GM19438 (cell line): ENCODE results near the gene SEPHS2.
A peak's percentile ranks its signal among the peaks of the same experiment; 100 is the strongest.

ENCODE experiments used
- ATAC-seq: cut with Tn5 transposase; IDR thresholded peaks from one replicate; pipeline ENCODE4 v1.9.1; 2021; ENCODE audit warnings: low read depth; ENCODE audit not compliant: unreplicated experiment

The SEPHS2 gene

GRCh38 chr16:30430428-30430970, 15.2 kb downstream of the SEPHS2 start:
- ATAC-seq: no peak

- ATAC-seq: peak; percentile 97
Measured at GRCh38 chr16:30429678-30430427, 15.8 kb downstream of the SEPHS2 start, which contains the start of gene DCTPP1. DCTPP1 (minus strand) TSS chr16:30430030; CDS start chr16:30429980, 50 bp downstream.

- no peak for ATAC-seq
Measured at GRCh38 chr16:30429418-30429677, 16.3 kb downstream of the SEPHS2 start.

DNA sequence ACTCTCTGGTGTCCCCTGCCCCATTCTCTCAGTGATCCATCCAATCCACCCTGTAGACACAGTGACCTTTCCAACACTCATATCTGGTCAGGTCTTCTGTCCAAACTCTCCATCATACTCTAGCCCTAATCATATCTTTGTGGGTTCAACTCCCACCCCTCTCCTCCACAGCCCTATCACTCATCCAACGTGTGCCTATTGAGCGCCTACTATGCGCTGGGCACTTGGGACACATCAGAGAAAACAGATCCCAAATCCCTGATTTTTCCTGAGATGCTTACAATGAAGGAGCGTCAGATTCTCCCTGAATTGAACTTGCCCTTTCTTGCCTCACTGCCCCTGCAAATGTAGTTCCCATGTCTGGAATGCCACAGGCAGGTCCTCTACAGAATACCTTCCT, 17.6 kb downstream of the SEPHS2 start:
- no peak for ATAC-seq

GRCh38 chr16:30421010-30421409, 24.7 kb downstream of the SEPHS2 start:
- ATAC-seq: no peak

DNA sequence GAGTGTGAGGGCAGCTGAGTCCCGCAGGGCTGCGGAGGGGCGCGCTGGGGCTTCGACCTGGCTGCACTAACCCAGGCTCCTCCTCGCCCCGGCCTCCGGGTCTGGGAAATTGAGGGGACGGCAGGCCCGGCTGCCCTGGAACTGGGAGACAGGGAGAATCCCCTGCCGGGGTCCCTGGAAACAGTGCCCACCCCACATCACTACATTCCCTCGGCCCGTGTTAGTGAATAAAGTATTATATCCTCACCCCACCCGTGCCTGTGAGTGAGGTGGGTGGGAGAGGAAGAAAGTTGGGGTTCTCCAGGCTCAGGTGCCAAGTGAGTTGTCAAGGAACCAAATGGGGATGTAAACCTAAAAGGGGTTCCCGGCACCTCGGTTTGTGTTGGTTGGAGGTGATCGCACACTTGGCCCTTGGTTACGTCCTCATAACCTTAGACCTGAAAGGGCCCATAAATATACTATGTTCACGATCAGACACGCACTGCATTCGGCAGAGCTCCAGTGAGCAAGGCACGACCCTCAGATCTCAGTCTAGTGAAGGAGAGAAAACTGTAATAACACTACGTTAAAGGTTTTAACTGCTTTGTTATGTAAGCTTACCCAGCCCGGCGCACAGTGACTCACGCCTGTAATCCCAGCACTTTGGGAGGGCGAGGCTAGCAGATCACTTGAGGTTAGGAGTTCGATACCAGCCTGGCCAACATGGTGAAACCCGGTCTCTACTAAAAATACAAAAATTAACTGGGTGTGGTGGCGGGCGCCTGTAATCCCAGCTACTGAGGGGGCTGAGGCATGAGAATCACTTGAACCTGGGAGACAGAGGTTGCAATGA, 27.1 kb downstream of the SEPHS2 start:
- ATAC-seq: no peak

GRCh38 chr16:30417529-30418349, 27.9 kb downstream of the SEPHS2 start:
- peak; percentile 77 for ATAC-seq

DNA sequence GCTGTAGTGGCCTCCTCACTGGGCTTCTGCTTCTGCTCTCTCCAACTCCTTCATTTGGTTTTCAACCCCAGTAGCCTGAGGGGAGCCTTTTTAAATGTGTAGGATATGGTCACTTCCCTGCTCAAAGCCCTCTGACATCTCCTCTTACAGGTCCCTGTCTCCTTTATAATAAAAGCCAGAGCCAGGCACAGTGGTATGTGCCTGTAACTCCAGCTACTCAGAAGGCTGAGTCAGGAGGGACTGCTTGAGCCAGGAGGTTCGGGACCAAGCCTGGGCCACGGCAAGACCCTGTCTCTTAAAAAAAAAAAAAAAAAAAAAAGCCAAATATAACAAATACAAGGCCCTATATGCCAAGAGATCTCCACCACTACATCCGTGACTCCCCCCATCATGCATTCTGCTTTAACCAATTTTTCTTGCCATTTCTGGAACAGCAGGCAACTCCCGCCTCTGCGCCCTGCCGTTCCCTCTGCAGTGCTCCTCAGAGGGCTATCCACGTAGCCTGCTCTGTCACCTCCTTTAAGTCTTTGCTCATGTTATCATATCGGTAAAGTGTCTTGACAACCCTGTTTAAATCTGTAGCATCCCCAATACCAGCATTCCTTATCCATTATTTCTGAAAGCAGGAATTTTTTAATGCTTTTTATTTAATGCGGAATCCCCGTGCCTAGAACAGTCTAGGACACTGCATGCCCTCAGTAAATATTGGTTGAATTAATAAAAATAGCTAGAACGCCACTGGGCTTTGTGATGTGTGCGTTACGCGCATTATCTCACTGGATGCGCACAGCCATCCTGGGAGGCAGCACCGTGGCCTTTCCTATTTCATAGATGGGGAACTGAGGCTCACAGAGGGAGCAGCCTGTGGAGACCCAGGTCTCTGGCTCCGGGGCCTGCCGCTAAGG, 28.8 kb downstream of the SEPHS2 start:
- ATAC-seq: no peak

DNA sequence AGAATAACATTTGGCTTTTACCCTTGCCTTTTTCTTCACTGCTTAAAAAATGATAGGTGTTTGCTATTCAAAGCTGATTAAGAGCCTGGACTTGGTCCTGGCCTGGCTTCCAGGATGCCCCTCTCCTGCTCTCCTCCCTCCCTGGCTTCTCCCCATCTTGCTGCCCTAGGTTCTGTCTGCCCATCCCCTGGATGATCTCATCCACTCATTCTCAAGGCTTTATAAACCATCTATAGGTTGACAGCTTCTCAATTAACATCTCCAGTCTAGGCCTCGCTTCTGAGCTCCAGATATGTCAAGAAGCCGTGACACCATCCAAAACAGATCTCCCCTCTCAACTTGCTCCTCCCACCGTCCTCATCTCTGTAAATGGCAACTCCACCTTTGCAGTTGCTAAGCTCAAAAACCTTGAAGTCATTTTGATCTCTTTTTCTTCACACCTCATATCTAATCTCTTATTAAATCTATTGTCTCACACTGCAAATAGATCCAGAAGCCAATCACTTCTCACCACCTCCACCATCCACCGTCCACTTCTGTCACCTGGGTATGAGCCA, 29.5 kb downstream of the SEPHS2 start:
- ATAC-seq: no peak

DNA sequence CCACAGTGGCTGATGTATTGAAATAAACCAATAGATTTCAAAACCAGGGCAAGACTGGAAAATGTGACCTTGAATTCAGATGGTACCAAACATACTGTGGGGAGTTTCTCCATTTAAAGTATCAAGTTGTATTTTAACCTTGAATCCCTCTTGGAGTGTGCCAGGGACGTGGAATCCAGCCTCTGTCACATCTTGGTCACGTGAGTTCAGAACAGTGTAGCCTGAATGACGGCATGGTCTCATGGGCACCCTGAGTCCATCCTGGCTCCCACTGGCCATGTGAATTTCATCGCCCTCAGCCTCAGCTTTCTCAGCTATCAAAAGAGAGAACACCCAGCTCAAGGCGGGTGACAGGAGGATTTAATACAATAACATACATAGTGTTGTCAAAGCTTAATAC, 31.5 kb downstream of the SEPHS2 start:
- ATAC-seq: no peak

DNA sequence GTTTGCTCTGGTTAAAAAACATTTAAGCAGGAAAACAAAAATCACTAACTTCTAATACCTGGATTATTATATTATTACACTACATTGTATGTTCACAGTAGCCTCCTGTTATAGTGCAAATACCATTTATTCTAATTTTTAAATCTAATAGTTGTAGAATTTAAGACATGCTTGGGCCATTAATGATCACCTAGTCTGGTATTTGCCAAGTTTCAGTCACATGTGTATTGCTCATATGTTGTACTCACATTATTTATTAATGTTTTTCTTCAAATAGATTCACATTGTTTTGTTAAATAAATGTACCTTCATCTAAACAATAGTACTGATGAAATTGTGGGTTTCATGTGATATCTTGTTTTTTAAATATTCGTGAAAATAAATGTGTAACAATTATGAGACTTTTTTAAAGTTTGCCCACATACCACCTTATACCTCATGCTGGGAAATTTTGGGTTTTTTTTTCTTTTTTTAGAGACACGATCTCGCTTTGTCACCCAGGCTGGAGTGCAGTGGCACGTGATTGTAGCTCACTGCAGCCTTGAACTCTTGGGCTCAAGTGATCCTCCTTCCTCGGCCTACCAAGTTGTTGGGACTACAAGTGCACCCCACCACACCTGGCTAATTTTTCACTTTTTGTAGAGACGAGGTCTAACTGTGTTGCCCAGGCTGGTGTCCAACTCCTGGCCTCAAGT, 32.4 kb downstream of the SEPHS2 start:
- no peak for ATAC-seq

GRCh38 chr16:30409125-30410060, 36.3 kb downstream of the SEPHS2 start:
- ATAC-seq: no peak

GRCh38 chr16:30407804-30408534, 37.7 kb downstream of the SEPHS2 start:
- peak; percentile 6 for ATAC-seq

DNA sequence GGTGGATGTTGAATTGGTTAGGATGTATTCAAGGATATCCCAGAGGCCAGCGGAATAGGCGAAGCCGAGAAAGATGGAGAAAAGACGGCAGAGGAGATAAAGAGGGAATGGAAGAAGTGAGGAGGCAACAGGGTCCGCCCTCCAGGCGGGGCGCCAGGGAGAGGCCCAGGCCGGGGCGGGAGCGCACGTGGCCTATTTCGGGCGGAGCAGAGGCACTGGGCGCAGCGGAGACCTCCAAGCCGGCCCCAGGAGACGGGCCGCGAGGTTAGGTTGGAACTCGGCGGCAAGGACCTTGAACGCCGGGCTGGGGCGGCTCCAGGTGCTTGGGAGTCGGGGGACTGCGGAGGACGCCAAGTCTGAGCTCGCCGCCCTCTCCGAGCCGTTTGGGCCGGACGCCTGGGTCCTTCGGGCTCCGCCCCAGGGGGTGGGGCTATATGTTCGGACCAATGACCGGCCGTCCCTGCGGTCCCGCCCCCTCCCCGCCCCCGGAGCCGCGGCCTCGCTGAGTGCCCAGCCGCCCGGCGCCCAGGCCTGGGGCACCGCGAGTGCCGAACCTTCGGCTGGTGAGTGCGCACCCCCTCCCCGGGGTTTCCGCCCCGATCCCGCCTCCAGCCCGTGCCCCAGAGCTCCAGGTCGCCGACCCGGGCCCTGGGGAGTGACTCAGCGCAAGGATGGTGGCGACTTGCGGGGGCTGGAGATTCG, 38.4 kb downstream of the SEPHS2 start, which contains the start of gene ZNF771:
Gene ZNF771 (plus strand): TSS at position 505 of the 702 bp plus-strand sequence. CDS start 448 bp downstream, outside the sequence.
- ATAC-seq: peak; percentile 74

DNA sequence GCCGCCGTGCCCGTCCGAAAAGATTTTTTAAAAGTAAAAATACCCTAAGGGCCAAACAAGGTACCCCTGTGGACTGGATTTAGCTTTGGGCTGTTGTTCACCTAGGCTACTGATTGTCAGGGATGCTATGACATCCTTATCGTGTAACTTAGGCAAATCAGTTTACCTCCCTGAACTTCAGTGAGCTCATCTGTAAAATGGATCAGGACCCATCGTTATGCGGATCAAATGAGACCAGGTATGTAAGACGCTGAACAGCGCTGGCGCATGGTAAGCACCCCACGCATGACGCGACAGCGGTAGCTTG, 38.9 kb downstream of the SEPHS2 start:
- ATAC-seq: no peak

GRCh38 chr16:30401768-30402425, 43.8 kb downstream of the SEPHS2 start:
- no peak for ATAC-seq
